GM12864 (cell line): ENCODE measurements around the gene HLA-G.
"Not testable (repeated sequence)": the region's sequence is repeated elsewhere in the genome, so short reads cannot be mapped to it uniquely, and the experiment has no call there.

ENCODE experiments used
- DNase-seq: peaks from one replicate; pipeline ENCODE4 v3.0.0-alpha.2; 2011; ENCODE audit warnings: low read depth
- H3K4me3 ChIP-seq: 2 replicates; pipeline ENCODE4 v1.5.1; 2011; ENCODE audit warnings: mild to moderate bottlenecking, low read depth, low read length, control low read depth
- TF ChIP-seq, protein P1 (sequence below): IDR thresholded peaks from 2 replicates; pipeline ENCODE4 v1.5.1; 2011; ENCODE audit warnings: low read depth, mild to moderate bottlenecking, moderate library complexity, low read length, control low read depth, inconsistent platforms; ENCODE audit errors: missing control alignments

The HLA-G gene

DNA sequence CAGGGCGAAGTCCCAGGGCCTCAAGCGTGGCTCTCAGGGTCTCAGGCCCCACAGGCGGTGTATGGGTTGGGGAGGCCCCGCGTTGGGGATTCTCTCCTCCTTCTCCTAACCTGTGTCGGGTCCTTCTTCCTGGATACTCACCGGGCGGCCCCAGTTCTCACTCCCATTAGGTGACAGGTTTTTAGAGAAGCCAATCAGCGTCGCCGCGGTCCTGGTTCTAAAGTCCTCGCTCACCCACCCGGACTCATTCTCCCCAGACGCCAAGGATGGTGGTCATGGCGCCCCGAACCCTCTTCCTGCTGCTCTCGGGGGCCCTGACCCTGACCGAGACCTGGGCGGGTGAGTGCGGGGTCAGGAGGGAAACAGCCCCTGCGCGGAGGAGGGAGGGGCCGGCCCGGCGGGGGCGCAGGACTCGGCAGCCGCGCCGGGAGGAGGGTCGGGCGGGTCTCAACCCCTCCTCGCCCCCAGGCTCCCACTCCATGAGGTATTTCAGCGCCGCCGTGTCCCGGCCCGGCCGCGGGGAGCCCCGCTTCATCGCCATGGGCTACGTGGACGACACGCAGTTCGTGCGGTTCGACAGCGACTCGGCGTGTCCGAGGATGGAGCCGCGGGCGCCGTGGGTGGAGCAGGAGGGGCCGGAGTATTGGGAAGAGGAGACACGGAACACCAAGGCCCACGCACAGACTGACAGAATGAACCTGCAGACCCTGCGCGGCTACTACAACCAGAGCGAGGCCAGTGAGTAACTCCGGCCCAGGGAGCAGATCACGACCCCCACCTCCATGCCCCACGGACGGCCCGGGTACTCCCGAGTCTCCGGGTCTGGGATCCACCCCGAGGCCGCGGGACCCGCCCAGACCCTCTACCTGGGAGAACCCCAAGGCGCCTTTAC lies at the start of gene HLA-G:
HLA-G (plus strand) TSS at position 247 of the 892 bp plus-strand sequence; CDS start at position 267, 20 bp downstream.
- TF ChIP-seq, protein P1, sequence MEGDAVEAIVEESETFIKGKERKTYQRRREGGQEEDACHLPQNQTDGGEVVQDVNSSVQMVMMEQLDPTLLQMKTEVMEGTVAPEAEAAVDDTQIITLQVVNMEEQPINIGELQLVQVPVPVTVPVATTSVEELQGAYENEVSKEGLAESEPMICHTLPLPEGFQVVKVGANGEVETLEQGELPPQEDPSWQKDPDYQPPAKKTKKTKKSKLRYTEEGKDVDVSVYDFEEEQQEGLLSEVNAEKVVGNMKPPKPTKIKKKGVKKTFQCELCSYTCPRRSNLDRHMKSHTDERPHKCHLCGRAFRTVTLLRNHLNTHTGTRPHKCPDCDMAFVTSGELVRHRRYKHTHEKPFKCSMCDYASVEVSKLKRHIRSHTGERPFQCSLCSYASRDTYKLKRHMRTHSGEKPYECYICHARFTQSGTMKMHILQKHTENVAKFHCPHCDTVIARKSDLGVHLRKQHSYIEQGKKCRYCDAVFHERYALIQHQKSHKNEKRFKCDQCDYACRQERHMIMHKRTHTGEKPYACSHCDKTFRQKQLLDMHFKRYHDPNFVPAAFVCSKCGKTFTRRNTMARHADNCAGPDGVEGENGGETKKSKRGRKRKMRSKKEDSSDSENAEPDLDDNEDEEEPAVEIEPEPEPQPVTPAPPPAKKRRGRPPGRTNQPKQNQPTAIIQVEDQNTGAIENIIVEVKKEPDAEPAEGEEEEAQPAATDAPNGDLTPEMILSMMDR: no peak
- DNase-seq: no peak
- H3K4me3 ChIP-seq: peak within 1 kb of the TSS; percentile 40

DNA sequence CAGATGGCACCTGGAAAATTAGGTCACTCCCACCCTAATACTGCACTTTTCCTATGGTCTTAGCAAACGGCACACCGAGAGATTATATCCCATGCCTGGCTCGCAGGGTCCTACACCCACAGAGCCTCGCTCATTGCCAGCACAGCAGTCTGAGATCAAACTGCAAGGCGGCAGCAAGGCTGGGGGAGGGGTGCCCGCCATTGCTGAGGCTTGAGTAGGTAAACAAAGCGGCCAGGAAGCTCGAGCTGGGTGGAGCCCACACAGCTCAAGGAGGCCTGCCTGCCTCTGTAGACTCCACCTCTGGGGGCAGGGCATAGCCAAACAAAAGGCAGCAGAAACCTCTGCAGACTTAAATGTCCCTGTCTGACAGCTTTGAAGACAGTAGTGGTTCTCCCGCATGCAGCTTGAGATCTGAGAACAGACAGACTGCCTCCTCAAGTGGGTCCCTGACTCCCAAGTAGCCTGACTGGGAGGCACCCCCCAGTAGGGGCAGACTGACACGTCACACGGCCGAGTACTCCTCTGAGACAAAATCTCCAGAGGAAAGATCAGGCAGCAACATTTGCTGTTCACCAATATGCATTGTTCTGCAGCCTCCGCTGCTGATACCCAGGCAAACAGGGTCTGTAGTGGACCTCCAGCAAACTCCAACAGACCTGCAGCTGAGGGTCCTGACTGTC lies 47.5 kb upstream of the HLA-G start:
- H3K4me3 ChIP-seq, DNase-seq: not testable (repeated sequence)

- TF ChIP-seq, protein P1: peak; percentile 1
- H3K4me3 ChIP-seq: no peak overlapping the region
Measured at GRCh38 chr6:29789176-29789575, 38.4 kb upstream of the HLA-G start.

GRCh38 chr6:29790626-29791025 lies 37.0 kb upstream of the HLA-G start:
- no peak for DNase-seq
- H3K4me3 ChIP-seq: no peak overlapping the region
- TF ChIP-seq, protein P1: no peak

More at GRCh38 chr6:29789176-29789575, 38.4 kb upstream of the HLA-G start:
- no peak for DNase-seq

- DNase-seq: no peak
- TF ChIP-seq, protein P1: no peak
- H3K4me3 ChIP-seq: no peak overlapping the region
Measured at GRCh38 chr6:29791162-29791561, 36.5 kb upstream of the HLA-G start.

DNA sequence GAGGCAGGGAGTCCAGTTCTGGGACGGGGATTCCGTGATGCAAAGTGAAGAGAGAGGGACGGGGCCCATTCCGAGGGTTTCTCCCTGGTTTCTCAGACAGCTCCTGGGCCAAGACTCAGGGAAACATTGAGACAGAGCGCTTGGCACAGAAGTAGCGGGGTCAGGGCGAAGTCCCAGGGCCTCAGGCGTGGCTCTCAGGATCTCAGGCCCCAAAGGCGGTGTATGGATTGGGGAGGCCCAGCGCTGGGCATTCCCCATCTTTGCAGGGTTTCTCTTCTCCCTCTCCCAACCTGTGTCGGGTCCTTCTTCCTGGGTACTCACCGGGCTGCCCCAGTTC lies 35.9 kb upstream of the HLA-G start:
- TF ChIP-seq, protein P1: no peak
- H3K4me3 ChIP-seq: no peak overlapping the region
- DNase-seq: no peak
